Neural progenitor cell (in vitro differentiated cells): ENCODE data around the gene KNDC1. TPM values are rescaled to one million over a fixed set of nuclear protein-coding genes. Genes with fewer than 3 reads are reported as not detected.

Experiments used
- DNase-seq: peaks from one replicate; pipeline ENCODE4 v3.0.0-alpha.2; 2016; ENCODE audit warnings: low spot score
- H2AFZ ChIP-seq: fragments of 200-600 bp; sonication (generic); replicated peaks from 2 replicates; pipeline ENCODE4 v1.6.1; 2016; ENCODE audit warnings: antibody characterized with exemption
- H3F3A ChIP-seq: fragments of 200-600 bp; sonication (generic); 2 replicates; pipeline ENCODE4 v1.6.1; 2016; ENCODE audit warnings: antibody characterized with exemption, low read depth
- H3K27ac ChIP-seq: fragments of 200-600 bp; sonication (generic); 2 replicates; pipeline ENCODE4 v1.5.1; 2016; ENCODE audit warnings: mild to moderate bottlenecking
- H3K27me3 ChIP-seq: fragments of 200-600 bp; sonication (generic); 2 replicates; pipeline ENCODE4 v1.6.1; 2016; ENCODE audit warnings: mild to moderate bottlenecking, moderate library complexity
- H3K36me3 ChIP-seq: fragments of 200-600 bp; sonication (generic); 2 replicates; pipeline ENCODE4 v1.5.1; 2016
- H3K4me1 ChIP-seq: fragments of 200-600 bp; sonication (generic); 2 replicates; pipeline ENCODE4 v1.6.1; 2016; ENCODE audit warnings: mixed run types
- H3K4me2 ChIP-seq: fragments of 200-600 bp; sonication (generic); 2 replicates; pipeline ENCODE4 v1.6.1; 2016
- H3K4me3 ChIP-seq: fragments of 200-600 bp; sonication (generic); 2 replicates; pipeline ENCODE4 v1.5.1; 2016
- H3K79me2 ChIP-seq: fragments of 200-600 bp; sonication (generic); 2 replicates; pipeline ENCODE4 v1.6.1; 2016; ENCODE audit warnings: low read depth
- H3K9ac ChIP-seq: fragments of 200-600 bp; sonication (generic); 2 replicates; pipeline ENCODE4 v1.6.1; 2016
- H3K9me3 ChIP-seq: fragments of 200-600 bp; sonication (generic); 2 replicates; pipeline ENCODE4 v1.5.1; 2016; ENCODE audit warnings: low read depth
- H4K20me1 ChIP-seq: fragments of 200-600 bp; sonication (generic); 2 replicates; pipeline ENCODE4 v1.6.1; 2016; ENCODE audit warnings: low read depth
- H3K27ac Mint-ChIP-seq: 3 replicates; pipeline ENCODE4 v1.8.0; 2021; ENCODE audit warnings: mixed read lengths
- H3K27me3 Mint-ChIP-seq: 2 replicates; pipeline ENCODE4 v1.8.0; 2022; ENCODE audit warnings: low read depth, mild to moderate bottlenecking, inconsistent platforms, moderate library complexity, mixed read lengths; ENCODE audit not compliant: insufficient read depth
- H3K36me3 Mint-ChIP-seq: 3 replicates; pipeline ENCODE4 v1.8.0; 2021; ENCODE audit warnings: mixed read lengths
- H3K4me1 Mint-ChIP-seq: 3 replicates; pipeline ENCODE4 v1.8.0; 2021; ENCODE audit warnings: mixed read lengths
- H3K4me3 Mint-ChIP-seq: 3 replicates; pipeline ENCODE4 v1.8.0; 2021; ENCODE audit warnings: mild to moderate bottlenecking, moderate library complexity, mixed read lengths
- H3K9me3 Mint-ChIP-seq: 3 replicates; pipeline ENCODE4 v1.8.0; 2020; ENCODE audit warnings: mixed read lengths
- CTCF ChIP-seq: fragments of 200-600 bp; sonication (generic); IDR thresholded peaks from 2 replicates; pipeline ENCODE4 v1.5.1; 2017; ENCODE audit warnings: antibody characterized with exemption, mild to moderate bottlenecking
- EZH2 ChIP-seq: fragments of 200-600 bp; sonication (generic); IDR thresholded peaks from 2 replicates; pipeline ENCODE4 v1.6.1; 2017; ENCODE audit warnings: antibody characterized with exemption, mild to moderate bottlenecking, moderate library complexity
- EZH2phosphoT487 ChIP-seq: fragments of 200-600 bp; sonication (generic); IDR thresholded peaks from 2 replicates; pipeline ENCODE4 v1.6.1; 2017; ENCODE audit warnings: antibody characterized with exemption
- total RNA-seq: library from RNA; depleted of rRNA; stranded (reverse); fragments of >200 nt; gene quantifications from 2 replicates; pipeline ENCODE4 v1.2.3, GENCODE V29; 2015; ENCODE audit warnings: low replicate concordance

KNDC1 gene
- total RNA-seq, 1 donor from 2014 or later = 1.8 TPM

- H3K27me3 Mint-ChIP-seq = peaks cover 10% of the 10 kb centered on the region
- H3K27ac ChIP-seq = no peak overlapping the region
- no peak for DNase-seq
- peaks cover 4% of the 10 kb centered on the region for H3K9me3 Mint-ChIP-seq
- H3K27ac Mint-ChIP-seq = peak overlapping the region; percentile 72
- H3K4me3 Mint-ChIP-seq = no peak overlapping the region
- H3K36me3 Mint-ChIP-seq = peaks cover 7% of the 10 kb centered on the region
- TF ChIP-seq EZH2phosphoT487 (no peak), EZH2 (no peak), CTCF (no peak)
- H3K9me3 ChIP-seq = no peaks in the 10 kb centered on the region
- H4K20me1 ChIP-seq = peaks cover 8% of the 10 kb centered on the region
- H3K36me3 ChIP-seq = no peaks in the 10 kb centered on the region
- no peak overlapping the region for H3K4me2 ChIP-seq
- no peaks in the 10 kb centered on the region for H3F3A ChIP-seq
- no peaks in the 10 kb centered on the region for H3K4me1 Mint-ChIP-seq
- H3K4me3 ChIP-seq = no peak overlapping the region
- peaks cover 2% of the 10 kb centered on the region for H3K4me1 ChIP-seq
- H3K9ac ChIP-seq = no peak overlapping the region
- peaks cover 5% of the 10 kb centered on the region for H3K27me3 ChIP-seq
- H2AFZ ChIP-seq = no peak overlapping the region
- H3K79me2 ChIP-seq = no peaks in the 10 kb centered on the region
Measured at GRCh38 chr10:133166504-133166827, 6.4 kb downstream of the KNDC1 start.

GRCh38 chr10:133166828-133167692 lies 7.0 kb downstream of the KNDC1 start:
- no peaks in the 10 kb centered on the region for H3F3A ChIP-seq
- DNase-seq = no peak
- no peak overlapping the region for H3K4me3 Mint-ChIP-seq
- no peaks in the 10 kb centered on the region for H3K36me3 ChIP-seq
- no peaks in the 10 kb centered on the region for H3K4me1 Mint-ChIP-seq
- no peak overlapping the region for H3K9ac ChIP-seq
- peaks cover 10% of the 10 kb centered on the region for H3K27me3 Mint-ChIP-seq
- H3K79me2 ChIP-seq = no peaks in the 10 kb centered on the region
- H3K27ac Mint-ChIP-seq = no peak overlapping the region
- peaks cover 7% of the 10 kb centered on the region for H3K36me3 Mint-ChIP-seq
- H2AFZ ChIP-seq = no peak overlapping the region
- peaks cover 2% of the 10 kb centered on the region for H4K20me1 ChIP-seq
- H3K4me1 ChIP-seq = no peaks in the 10 kb centered on the region
- H3K9me3 Mint-ChIP-seq = peaks cover 4% of the 10 kb centered on the region
- H3K27ac ChIP-seq = no peak overlapping the region
- H3K4me3 ChIP-seq = no peak overlapping the region
- no peak overlapping the region for H3K4me2 ChIP-seq
- no peak for TF ChIP-seq EZH2phosphoT487
- no peak for TF ChIP-seq CTCF
- TF ChIP-seq EZH2 = no peak
- H3K9me3 ChIP-seq = no peaks in the 10 kb centered on the region
- H3K27me3 ChIP-seq = no peaks in the 10 kb centered on the region

GRCh38 chr10:133167693-133168616 lies 7.9 kb downstream of the KNDC1 start:
- Histone ChIP-seq H4K20me1 (no peaks in the 10 kb centered on the region), H3F3A (no peaks in the 10 kb centered on the region), H3K4me1 (no peaks in the 10 kb centered on the region), H3K4me3 (no peak overlapping the region), H2AFZ (no peak overlapping the region), H3K27me3 (no peaks in the 10 kb centered on the region), H3K9ac (no peak overlapping the region), H3K9me3 (no peaks in the 10 kb centered on the region), H3K79me2 (no peaks in the 10 kb centered on the region), H3K36me3 (no peaks in the 10 kb centered on the region), H3K4me2 (no peak overlapping the region), H3K27ac (no peak overlapping the region)
- no peaks in the 10 kb centered on the region for H3K4me1 Mint-ChIP-seq
- H3K36me3 Mint-ChIP-seq = peaks cover 7% of the 10 kb centered on the region
- peaks cover 4% of the 10 kb centered on the region for H3K9me3 Mint-ChIP-seq
- peaks cover 10% of the 10 kb centered on the region for H3K27me3 Mint-ChIP-seq
- H3K27ac Mint-ChIP-seq = no peak overlapping the region
- no peak overlapping the region for H3K4me3 Mint-ChIP-seq
- TF ChIP-seq CTCF = no peak
- TF ChIP-seq EZH2phosphoT487 = no peak
- TF ChIP-seq EZH2 = no peak
- DNase-seq = no peak
